GM12878 (cell line): ENCODE data around the gene PI4K2A. TPM values are rescaled to one million over a fixed set of nuclear protein-coding genes. Genes with fewer than 3 reads are reported as not detected.
"Not testable (repeated sequence)": the region's sequence is repeated elsewhere in the genome, so short reads cannot be mapped to it uniquely, and the experiment has no call there.

Experiments
- ATAC-seq: fragments of 200-7000 bp; cut with Tn5 transposase; 3 replicates; pipeline ENCODE4 v1.9.1; 2020; ENCODE audit warnings: mild to moderate bottlenecking, moderate library complexity
- BruUV-seq: library from RNA; stranded (reverse); fragments of 400-500 nt; replicated peaks from 2 replicates; lab custom pipeline; 2021; lab: Mats Ljungman, UMichigan
- CTCF ChIA-PET: fragments of 300-600 bp; sonication (Branson Sonifier 250); formaldehyde crosslinking; extraction: SDS; loops from one replicate; lab custom pipeline; 2021; ENCODE audit warnings: inconsistent platforms; lab: Yijun Ruan, JAX
- POLR2A ChIA-PET: fragments of 350-600 bp; formaldehyde crosslinking; extraction: SDS; loops from one replicate; lab custom pipeline; 2021; ENCODE audit warnings: inconsistent platforms; lab: Charles Lee
- RAD21 ChIA-PET: fragments of 300-600 bp; sonication (Branson Sonifier 250); formaldehyde crosslinking; loops from one replicate; lab custom pipeline; 2023; ENCODE audit warnings: antibody characterized with exemption; ENCODE audit not compliant: unreplicated experiment; lab: Charles Lee
- SMC1A ChIA-PET: fragments of 300-600 bp; sonication (Branson Sonifier 250); formaldehyde crosslinking; loops from one replicate; lab custom pipeline; 2023; ENCODE audit not compliant: unreplicated experiment, uncharacterized antibody; lab: Charles Lee
- DNase-seq: peaks from one replicate; pipeline ENCODE4 v3.0.0-alpha.2; 2011; ENCODE audit warnings: low read depth, low spot score
- FAIRE-seq: peaks from 3 replicates; lab custom pipeline; 2011; peaks lifted over from hg19 to GRCh38; lab: Jason Lieb, UNC
- H2AFZ ChIP-seq: 2 replicates; pipeline ENCODE4 v1.6.0; 2011; ENCODE audit warnings: low read depth, low read length, control low read depth; ENCODE audit not compliant: control insufficient read depth
- H3K27ac ChIP-seq: 2 replicates; pipeline ENCODE4 v1.5.1; 2011; ENCODE audit warnings: control low read depth; ENCODE audit not compliant: control insufficient read depth, insufficient read depth
- H3K27me3 ChIP-seq, 2 experiments: replicated peaks in 1 of 2; 2 replicates each; pipeline versions ENCODE4 v1.6.0 to v1.6.1; 2011; ENCODE audit warnings: low read length in 1 of 2; ENCODE audit not compliant: control insufficient read depth in 2 of 2, insufficient read depth in 2 of 2
- H3K36me3 ChIP-seq, 2 experiments: 2 replicates each; pipeline ENCODE4 v1.5.1; 2011; ENCODE audit warnings: low read length in 1 of 2; ENCODE audit not compliant: control insufficient read depth in 2 of 2, insufficient read depth in 2 of 2
- H3K4me1 ChIP-seq: 2 replicates; pipeline ENCODE4 v1.6.1; 2011; ENCODE audit warnings: mild to moderate bottlenecking, low read length, moderate library complexity, mixed read lengths; ENCODE audit not compliant: control insufficient read depth, insufficient read depth
- H3K4me2 ChIP-seq: 2 replicates; pipeline ENCODE4 v1.6.0; 2011; ENCODE audit warnings: control low read depth; ENCODE audit not compliant: control insufficient read depth, insufficient read depth
- H3K4me3 ChIP-seq: fragments of 200-600 bp; sonication (generic); 2 replicates; pipeline ENCODE4 v1.5.1; 2016
- H3K79me2 ChIP-seq: 2 replicates; pipeline ENCODE4 v1.6.0; 2011; ENCODE audit warnings: low read length; ENCODE audit not compliant: control insufficient read depth, insufficient read depth
- H3K9ac ChIP-seq: 2 replicates; pipeline ENCODE4 v1.8.0; 2011; ENCODE audit warnings: low read length, control low read depth, mixed read lengths; ENCODE audit not compliant: control insufficient read depth, insufficient read depth
- H3K9me3 ChIP-seq: replicated peaks from 3 replicates; pipeline ENCODE4 v1.5.1; 2011; ENCODE audit warnings: mild to moderate bottlenecking, low read length; ENCODE audit not compliant: control insufficient read depth, insufficient read depth
- H4K20me1 ChIP-seq: 2 replicates; pipeline ENCODE4 v1.6.0; 2011; ENCODE audit not compliant: control insufficient read depth, insufficient read depth
- ATF7 ChIP-seq: fragments of 450-650 bp; IDR thresholded peaks from 2 replicates; pipeline ENCODE4 v1.6.1; 2016; ENCODE audit warnings: low read depth, mild to moderate bottlenecking
- HCFC1 ChIP-seq: fragments of 150-350 bp; IDR thresholded peaks from 2 replicates; pipeline ENCODE4 v1.6.1; 2014; ENCODE audit warnings: low read length
- HDAC2 ChIP-seq: fragments of 200-600 bp; sonication (generic); IDR thresholded peaks from 2 replicates; pipeline ENCODE4 v1.6.1; 2017
- MEF2B ChIP-seq: fragments of 450-650 bp; IDR thresholded peaks from 2 replicates; pipeline ENCODE4 v1.6.1; 2018; ENCODE audit warnings: mild to moderate bottlenecking, moderate library complexity; ENCODE audit not compliant: partially characterized antibody, poor library complexity, severe bottlenecking
- MTA2 ChIP-seq: fragments of 450-650 bp; IDR thresholded peaks from 2 replicates; pipeline ENCODE4 v1.6.1; 2016; ENCODE audit warnings: low read depth, mild to moderate bottlenecking, moderate library complexity
- NR2C2 ChIP-seq: IDR thresholded peaks from 2 replicates; pipeline ENCODE4 v1.6.1; 2011; ENCODE audit warnings: borderline replicate concordance, low read depth; ENCODE audit not compliant: control insufficient read depth, insufficient read length
- PKNOX1 ChIP-seq: fragments of 450-650 bp; IDR thresholded peaks from 2 replicates; pipeline ENCODE4 v1.6.1; 2016; ENCODE audit warnings: mild to moderate bottlenecking
- POU2F2 ChIP-seq: IDR thresholded peaks from 3 replicates; pipeline ENCODE4 v1.6.1; 2011; ENCODE audit warnings: low read depth, mild to moderate bottlenecking, low read length, borderline replicate concordance
- RBBP5 ChIP-seq: fragments of 200-600 bp; sonication (generic); conservative IDR thresholded peaks from 2 replicates; pipeline ENCODE4 v1.6.1; 2016
- SMAD5 ChIP-seq: IDR thresholded peaks from 2 replicates; pipeline ENCODE4 v1.6.1; 2016; ENCODE audit warnings: antibody characterized with exemption, low read depth
- SP1 ChIP-seq: IDR thresholded peaks from one replicate; pipeline ENCODE4 v1.6.1; 2011; ENCODE audit warnings: low read depth, low read length
- TBL1XR1 ChIP-seq: IDR thresholded peaks from 2 replicates; pipeline ENCODE4 v1.6.1; 2012; ENCODE audit warnings: low read depth, low read length, improper control_type of control experiment
- TCF12 ChIP-seq: IDR thresholded peaks from 2 replicates; pipeline ENCODE4 v1.6.1; 2011; ENCODE audit warnings: low read depth, mild to moderate bottlenecking, low read length
- ZNF622 ChIP-seq: fragments of 450-650 bp; IDR thresholded peaks from 2 replicates; pipeline ENCODE4 v1.6.1; 2017; ENCODE audit warnings: mild to moderate bottlenecking, inconsistent platforms
- WGBS: methylation state at CpG from one replicate; pipeline ENCODE4 v1.1.6; 2016; ENCODE audit warnings: low lambda C conversion rate; ENCODE audit not compliant: insufficient replicate concordance, insufficient coverage; ENCODE audit errors: missing lambda C conversion rate; 5-methylcytosine and 5-hydroxymethylcytosine counted together
- in situ Hi-C: fragments of 300-500 bp; cut with MboI; formaldehyde crosslinking; loops from 9 replicates; pipeline ENCODE4 v1.14.3; 2018; ENCODE audit warnings: mixed read lengths
- intact Hi-C: fragments of 100-400 bp; cut with micrococcal nuclease; formaldehyde crosslinking; loops from one replicate; pipeline ENCODE4 v1.14.2; 2022; ENCODE audit not compliant: unreplicated experiment
- polyA plus RNA-seq, 11 experiments: library from polyadenylated mRNA; depleted of rRNA in 4 of 11; unstranded in 6 of 11; stranded (reverse) in 5 of 11; fragments of >200 nt; fragmentation: Nextera tagmentation in 4 of 11; fragmentation: Illumina TruSeq in 1 of 11; extraction: Ambion mirVana in 4 of 11; extraction: Trizol in 1 of 11; gene quantifications; 1 replicate in 1 of 11; 2 replicates in 10 of 11; pipeline versions ENCODE4 v1.2.1 to v1.2.3, GENCODE V29; 2011 to 2016; ENCODE audit warnings: inconsistent platforms in 2 of 11, missing spikeins in 2 of 11, low read depth in 1 of 11
- total RNA-seq, 4 experiments: library from RNA; depleted of rRNA in 3 of 4; stranded (reverse); fragments of >200 nt in 3 of 4; fragmentation: Illumina TruSeq in 1 of 4; extraction: Trizol in 1 of 4; gene quantifications; 2 replicates each; pipeline versions ENCODE4 v1.2.1 to v1.2.3, GENCODE V29; 2013 to 2021
- TF ChIP-seq, protein P1 (sequence below): IDR thresholded peaks from 2 replicates; pipeline ENCODE4 v1.6.1; 2012; ENCODE audit warnings: low read length, inconsistent platforms

Gene PI4K2A
- total and polyA plus RNA-seq, 10 of the 15 experiments (the other 5 are each of a cell fraction or from before 2014, with no cell fraction given) = 1.5 to 14.5 (median 10.0) TPM

DNA sequence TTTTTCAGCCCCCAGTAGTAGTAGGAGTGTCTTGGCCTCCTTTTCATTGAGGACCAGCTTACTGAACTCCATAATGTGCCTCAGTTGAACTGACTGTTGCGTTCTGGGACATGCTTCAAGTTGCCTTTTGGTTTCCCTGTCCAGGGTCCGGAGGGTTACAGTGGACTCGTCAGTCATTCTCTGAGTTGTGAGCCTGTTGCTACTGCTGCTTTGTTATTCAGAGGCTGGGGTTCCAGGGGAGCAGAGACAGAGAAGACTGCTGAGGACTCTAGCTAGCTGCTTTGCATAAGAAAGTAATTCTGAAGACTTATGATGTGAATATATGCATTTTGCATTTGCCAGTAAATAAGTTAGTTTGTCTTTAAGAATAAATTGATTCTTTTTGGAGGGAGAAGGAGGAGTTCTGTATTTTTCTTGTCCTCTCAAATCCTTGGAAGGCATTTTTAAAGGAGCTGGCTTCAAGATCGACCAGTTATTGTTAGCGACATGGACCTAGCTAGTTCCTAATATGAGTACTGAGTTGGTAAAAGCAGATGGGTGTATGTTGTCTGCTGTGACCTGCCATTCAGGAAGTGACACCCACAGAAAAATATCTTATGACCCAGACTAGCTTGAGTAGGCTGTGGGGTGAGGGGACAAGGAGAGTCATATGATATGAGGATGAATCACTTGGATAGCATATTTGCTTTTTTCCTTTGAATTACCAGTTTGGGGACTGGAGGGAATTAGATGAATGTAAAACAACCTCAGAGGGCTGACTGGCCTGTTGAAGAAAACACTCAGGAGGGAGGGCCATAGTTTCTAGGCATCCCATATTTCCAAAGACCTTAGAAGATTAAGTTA, 8.3 kb downstream of the PI4K2A start (continued):
- TF ChIP-seq, protein P1, sequence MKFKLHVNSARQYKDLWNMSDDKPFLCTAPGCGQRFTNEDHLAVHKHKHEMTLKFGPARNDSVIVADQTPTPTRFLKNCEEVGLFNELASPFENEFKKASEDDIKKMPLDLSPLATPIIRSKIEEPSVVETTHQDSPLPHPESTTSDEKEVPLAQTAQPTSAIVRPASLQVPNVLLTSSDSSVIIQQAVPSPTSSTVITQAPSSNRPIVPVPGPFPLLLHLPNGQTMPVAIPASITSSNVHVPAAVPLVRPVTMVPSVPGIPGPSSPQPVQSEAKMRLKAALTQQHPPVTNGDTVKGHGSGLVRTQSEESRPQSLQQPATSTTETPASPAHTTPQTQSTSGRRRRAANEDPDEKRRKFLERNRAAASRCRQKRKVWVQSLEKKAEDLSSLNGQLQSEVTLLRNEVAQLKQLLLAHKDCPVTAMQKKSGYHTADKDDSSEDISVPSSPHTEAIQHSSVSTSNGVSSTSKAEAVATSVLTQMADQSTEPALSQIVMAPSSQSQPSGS = 0 out of 2 replicates have a peak, but pooled peaks have one; percentile 15
- TF ChIP-seq ATF7 = peak; percentile 66; the same call in 1 of the 2 replicates
- TF ChIP-seq TBL1XR1 = peak; percentile 41; the same call in 1 of the 2 replicates
- TF ChIP-seq HCFC1 = peak; percentile 24; the same call in 1 of the 2 replicates
- TF ChIP-seq TCF12 = 0 out of 2 replicates have a peak, but pooled peaks have one; percentile 46
- TF ChIP-seq POU2F2 = peak; percentile 48; the same call in 1 of the 3 replicates
- TF ChIP-seq MTA2 = peak; percentile 32; the same call in 1 of the 2 replicates
- TF ChIP-seq SP1 = peak; percentile 65
- TF ChIP-seq MEF2B = no peak
- TF ChIP-seq PKNOX1 = peak; percentile 79
- peak; percentile 81; the same call in 1 of the 2 replicates for TF ChIP-seq RBBP5
- no peak for TF ChIP-seq NR2C2
- no peak for TF ChIP-seq ZNF622
- no peak for TF ChIP-seq SMAD5
- TF ChIP-seq HDAC2 = no peak

DNA sequence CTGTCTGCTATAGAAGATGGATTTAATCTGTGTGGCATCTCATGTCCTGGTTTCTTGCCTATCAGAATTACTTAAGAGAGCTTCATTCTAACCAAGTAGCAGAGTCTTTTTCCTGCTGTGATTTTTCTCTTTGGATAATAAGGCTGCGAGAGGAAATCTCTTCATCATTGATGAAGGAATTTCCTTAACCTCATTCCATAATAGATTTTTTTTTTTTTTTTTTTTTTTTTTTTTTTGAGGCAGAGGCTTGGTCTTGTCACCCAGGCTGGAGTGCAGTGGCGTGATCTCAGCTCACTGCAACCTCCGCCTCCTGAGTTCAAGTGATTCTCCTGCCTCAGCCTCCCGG, 8.9 kb downstream of the PI4K2A start:
- H3K9ac ChIP-seq, H3K9me3 ChIP-seq, in situ Hi-C loops, ATAC-seq, H3K79me2 ChIP-seq, H4K20me1 ChIP-seq, FAIRE-seq, DNase-seq, BruUV-seq, H3K4me1 ChIP-seq, intact Hi-C loops, H3K4me3 ChIP-seq, H3K36me3 ChIP-seq, H3K27me3 ChIP-seq: not testable (repeated sequence)
- peak overlapping the region; percentile 60 for H3K27ac ChIP-seq
- WGBS = 100% methylated on average over 4 of the region's 4 CpGs
- ChIA-PET CTCF (interaction anchor here (0.6 to 2.4 kb wide), 4 partner anchors 27 to 1040 kb away, joined by 3 to 6 read pairs (median 4); partner anchors contain the start of gene ANKRD2), POLR2A (interaction anchor here (0.7 to 1.2 kb wide), 4 partner anchors 10 to 152 kb away, joined by 3 to 5 read pairs (median 4); partner anchors contain the start of gene AVPI1), SMC1A (interaction anchor here (0.6 to 1.5 kb wide), 7 partner anchors 20 to 474 kb away, joined by 3 to 7 read pairs (median 4); partner anchors contain the start of gene AVPI1), RAD21 (interaction anchor here (1.9 to 2.1 kb wide), 2 partner anchors 27 to 77 kb away, joined by 4 to 9 read pairs; partner anchors contain the start of gene ANKRD2)
- H2AFZ ChIP-seq = peak overlapping the region; percentile 79
- H3K4me2 ChIP-seq = peak overlapping the region; percentile 48
